Ovary (tissue), 3 donors: ENCODE measurements around the gene PSTPIP1.

Source experiments
- CTCF ChIP-seq, 3 donors: fragments of 450-650 bp in 2 of 3; fragments of 200-600 bp in 1 of 3; IDR thresholded peaks; one replicate each; pipeline versions ENCODE4 v1.5.1 to v1.8.0; 2016 to 2022; ENCODE audit warnings: antibody characterized with exemption in 3 of 3, mild to moderate bottlenecking in 1 of 3
- EP300 ChIP-seq: sonication (generic); formaldehyde crosslinking; IDR thresholded peaks from one replicate; pipeline ENCODE4 v1.6.1; 2017; ENCODE audit warnings: antibody characterized with exemption
- POLR2A ChIP-seq: fragments of 450-650 bp; IDR thresholded peaks from one replicate; pipeline ENCODE4 v1.6.1; 2017; ENCODE audit warnings: antibody characterized with exemption, mild to moderate bottlenecking, moderate library complexity
- donor health status: DM: no; HTN: no; CAD: no.

- no peak for TF ChIP-seq CTCF (IDR thresholded peaks at IDR 0.05)
- TF ChIP-seq EP300: no peak
- TF ChIP-seq POLR2A: no peak
Measured at GRCh38 chr15:77083381-77084160, 88.6 kb downstream of the PSTPIP1 start.
